Activated CD8-positive, alpha-beta T cell treated with anti-CD3 and anti-CD28 coated beads for 36 hours (primary cell): ENCODE measurements around the gene MCM10. TPM values are rescaled to one million over a fixed set of nuclear protein-coding genes. Genes with fewer than 3 reads are reported as not detected.

Experiments
- ATAC-seq: fragments of 200-7000 bp; cut with Tn5 transposase; one replicate; pipeline ENCODE4 v1.10.0; 2021; ENCODE audit warnings: mild to moderate bottlenecking, moderate library complexity
- CTCF ChIA-PET: fragments of 350-600 bp; sonication (Branson Sonifier 250); formaldehyde crosslinking; loops from one replicate; lab custom pipeline; 2021; ENCODE audit warnings: antibody characterized with exemption; lab: Charles Lee
- POLR2A ChIA-PET: fragments of 350-600 bp; sonication (Branson Sonifier 250); formaldehyde crosslinking; loops from one replicate; lab custom pipeline; 2021; ENCODE audit warnings: antibody characterized with exemption; lab: Charles Lee
- DNase-seq: peaks from one replicate; pipeline ENCODE4 v3.0.0-alpha.2; 2020
- H3K27ac Mint-ChIP-seq: one replicate; pipeline ENCODE4 v1.8.0; 2021; ENCODE audit warnings: mild to moderate bottlenecking, mixed read lengths
- H3K27me3 Mint-ChIP-seq: one replicate; pipeline ENCODE4 v1.8.0; 2021; ENCODE audit warnings: mixed read lengths
- H3K36me3 Mint-ChIP-seq: one replicate; pipeline ENCODE4 v1.8.0; 2021; ENCODE audit warnings: low read depth, mixed read lengths
- H3K4me1 Mint-ChIP-seq: one replicate; pipeline ENCODE4 v1.8.0; 2021; ENCODE audit warnings: low read depth, mixed read lengths
- H3K4me3 Mint-ChIP-seq: one replicate; pipeline ENCODE4 v1.8.0; 2021; ENCODE audit warnings: mild to moderate bottlenecking, moderate library complexity, mixed read lengths
- H3K9me3 Mint-ChIP-seq: one replicate; pipeline ENCODE4 v1.8.0; 2021; ENCODE audit warnings: mixed read lengths
- intact Hi-C: fragments of 100-400 bp; cut with micrococcal nuclease; formaldehyde crosslinking; loops from one replicate; pipeline ENCODE4 v1.10.0; 2022
- total RNA-seq, 2 experiments: library from RNA; stranded (reverse); gene quantifications; one replicate each; pipeline ENCODE4 v1.2.3, GENCODE V29; 2021
- TF ChIP-seq, protein P1 (sequence below): fragments of 200-600 bp; IDR thresholded peaks from one replicate; pipeline ENCODE4 v1.8.0; 2022; ENCODE audit warnings: antibody characterized with exemption, mild to moderate bottlenecking

MCM10 gene
- total RNA-seq, 2 experiments from 2014 or later: 65.4 to 69.0 TPM

DNA sequence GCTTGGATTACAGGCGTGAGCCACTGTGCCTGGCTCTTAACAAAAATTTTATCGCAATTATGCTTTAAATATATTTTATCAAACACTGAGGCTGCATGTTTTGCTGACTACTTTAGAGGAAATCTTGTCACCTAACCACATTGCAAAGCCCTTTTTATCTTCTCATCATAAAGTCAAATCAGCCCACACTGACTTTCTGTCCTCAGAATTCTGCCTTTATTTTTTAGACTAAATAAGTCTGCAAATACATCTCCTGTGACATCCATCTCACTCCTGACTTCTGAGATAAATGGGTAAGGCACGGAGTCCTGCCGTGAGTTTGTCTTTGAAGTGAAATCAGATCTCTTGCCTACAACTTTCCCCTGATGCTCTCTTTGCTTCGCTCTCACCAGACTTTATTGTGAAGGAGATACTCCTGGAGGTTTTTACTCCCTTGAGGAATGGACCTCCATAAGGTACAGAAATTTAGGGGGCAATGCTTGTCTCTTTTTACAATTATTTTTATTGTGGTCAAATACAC is 96.3 kb downstream of the MCM10 start:
- Mint-ChIP-seq H3K36me3 (no peaks in the 10 kb centered on the region), H3K4me3 (no peak overlapping the region), H3K4me1 (no peaks in the 10 kb centered on the region), H3K9me3 (no peaks in the 10 kb centered on the region), H3K27me3 (no peaks in the 10 kb centered on the region), H3K27ac (no peak overlapping the region)
- POLR2A ChIA-PET: no interaction called here
- CTCF ChIA-PET: no interaction called here
- TF ChIP-seq, protein P1, sequence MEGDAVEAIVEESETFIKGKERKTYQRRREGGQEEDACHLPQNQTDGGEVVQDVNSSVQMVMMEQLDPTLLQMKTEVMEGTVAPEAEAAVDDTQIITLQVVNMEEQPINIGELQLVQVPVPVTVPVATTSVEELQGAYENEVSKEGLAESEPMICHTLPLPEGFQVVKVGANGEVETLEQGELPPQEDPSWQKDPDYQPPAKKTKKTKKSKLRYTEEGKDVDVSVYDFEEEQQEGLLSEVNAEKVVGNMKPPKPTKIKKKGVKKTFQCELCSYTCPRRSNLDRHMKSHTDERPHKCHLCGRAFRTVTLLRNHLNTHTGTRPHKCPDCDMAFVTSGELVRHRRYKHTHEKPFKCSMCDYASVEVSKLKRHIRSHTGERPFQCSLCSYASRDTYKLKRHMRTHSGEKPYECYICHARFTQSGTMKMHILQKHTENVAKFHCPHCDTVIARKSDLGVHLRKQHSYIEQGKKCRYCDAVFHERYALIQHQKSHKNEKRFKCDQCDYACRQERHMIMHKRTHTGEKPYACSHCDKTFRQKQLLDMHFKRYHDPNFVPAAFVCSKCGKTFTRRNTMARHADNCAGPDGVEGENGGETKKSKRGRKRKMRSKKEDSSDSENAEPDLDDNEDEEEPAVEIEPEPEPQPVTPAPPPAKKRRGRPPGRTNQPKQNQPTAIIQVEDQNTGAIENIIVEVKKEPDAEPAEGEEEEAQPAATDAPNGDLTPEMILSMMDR: no peak
- ATAC-seq (no peak), DNase-seq (no peak)
- intact Hi-C loops: no loop called here

Other genes with a start within 250 kb of the MCM10 start
- gene CCDC3, start 159.8 kb upstream of the MCM10 start, total RNA-seq: not detected
- 10 to 100 TPM; 32.0 to 33.0 TPM for gene OPTN, start 61.4 kb upstream of the MCM10 start, total RNA-seq
- not detected for gene UCMA, start 72.8 kb downstream of the MCM10 start, total RNA-seq
- 10 to 100 TPM; 14.6 to 16.3 TPM for gene PHYH, start 138.5 kb downstream of the MCM10 start, total RNA-seq
- gene SEPHS1, start 186.7 kb downstream of the MCM10 start, total RNA-seq: 10 to 100 TPM; 61.6 to 66.5 TPM